ENCODE data around the gene MED17.

The MED17 gene

DNA sequence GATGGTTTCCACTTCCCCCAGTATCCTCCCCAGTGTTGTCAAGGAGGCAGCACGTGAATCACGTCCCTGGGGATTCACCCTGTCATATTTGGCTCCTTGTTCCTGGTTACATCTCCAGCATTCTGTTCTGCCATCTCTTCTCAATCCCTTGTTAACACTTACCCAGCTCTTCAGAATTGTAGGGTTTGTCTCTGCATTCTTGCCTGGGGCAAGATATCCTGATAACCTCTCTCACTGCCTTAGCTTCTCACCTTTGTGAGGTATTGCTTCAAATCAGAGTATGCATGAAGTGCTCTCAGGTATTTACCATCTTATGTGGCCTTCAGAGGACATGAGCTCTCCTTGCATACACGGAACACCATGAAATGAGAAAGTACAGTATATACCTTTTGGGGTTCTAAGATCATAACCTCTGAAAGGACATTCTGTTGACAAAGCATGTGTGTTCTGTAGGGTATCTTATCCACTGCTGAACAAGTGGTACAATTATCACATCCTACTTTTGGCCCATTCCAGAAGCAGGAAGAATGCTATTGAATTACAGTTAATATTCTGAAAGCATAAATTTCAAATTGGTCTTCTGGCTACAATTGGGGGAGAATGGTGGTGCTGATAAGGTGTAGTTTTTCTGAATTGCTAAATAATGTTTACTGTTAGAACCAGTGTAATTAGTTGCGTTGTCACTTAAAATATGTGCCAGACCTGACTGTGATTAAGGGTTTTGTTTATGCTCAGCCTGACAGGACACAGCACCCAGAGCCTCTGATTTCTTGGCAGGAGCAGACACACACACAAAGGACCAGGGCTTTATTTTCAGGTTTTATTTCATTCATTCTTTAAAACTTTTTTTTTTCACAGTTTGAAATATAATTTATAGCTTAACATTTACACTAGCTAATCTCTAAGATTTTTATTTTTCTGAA, 33.6 kb downstream of the MED17 start:
- no peak for DNase-seq (ENCODE audit: low spot score)

DNA sequence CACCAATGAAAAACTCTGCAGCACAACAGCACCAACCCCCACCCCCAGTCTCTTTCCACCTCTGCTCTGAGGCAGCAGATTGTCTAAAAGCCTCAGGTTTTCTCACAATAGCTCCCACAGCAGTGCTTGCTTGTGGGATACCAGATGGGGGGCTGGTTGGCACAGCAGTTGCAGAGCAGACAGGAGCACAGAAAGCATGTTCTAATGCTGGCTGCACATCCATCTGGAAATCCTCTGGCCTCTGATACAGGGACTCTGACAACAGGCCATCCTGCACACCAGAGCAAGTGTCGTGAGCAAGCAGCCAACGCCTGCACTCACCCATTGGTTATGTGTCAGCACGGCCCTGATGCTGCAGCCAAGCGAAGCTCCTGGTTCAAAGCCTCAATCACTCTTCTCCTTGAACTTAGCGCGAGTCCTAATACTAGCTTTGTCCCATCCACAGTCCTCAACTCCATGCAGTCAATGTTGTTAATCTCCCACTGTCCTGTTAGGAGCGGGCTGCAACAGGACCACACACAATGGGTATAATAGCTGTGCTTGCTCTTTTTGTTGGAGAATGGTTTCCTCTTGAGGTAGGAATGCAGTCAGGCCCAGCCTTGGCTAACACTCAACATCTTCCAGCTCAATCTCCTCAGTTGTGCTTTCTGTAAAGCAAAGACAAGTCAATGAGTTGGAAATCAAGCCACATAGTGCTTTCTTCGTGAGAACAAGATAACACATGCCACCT, 36.0 kb downstream of the MED17 start:
- DNase-seq (ENCODE audit: low spot score), result no peak

DNA sequence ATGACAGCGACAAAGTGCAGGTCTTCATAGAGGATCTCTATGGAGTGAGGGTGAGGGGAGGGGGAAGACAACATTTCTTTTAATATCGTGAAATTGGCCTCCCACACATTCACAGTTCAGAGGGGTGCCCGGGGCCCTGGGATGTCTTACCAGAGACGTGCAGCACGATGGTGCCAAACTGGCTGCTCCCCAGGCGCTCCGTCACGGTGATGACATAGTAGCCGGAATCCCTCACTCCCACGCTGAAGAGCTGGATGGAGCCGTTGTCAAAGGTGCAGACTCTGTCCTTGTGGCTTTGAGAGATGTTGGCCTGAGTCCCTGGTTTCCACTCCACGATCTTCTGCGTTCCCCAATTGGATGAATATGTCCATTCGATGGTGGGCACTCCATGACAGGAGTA, 36.8 kb downstream of the MED17 start:
- DNase-seq (ENCODE audit: low spot score), result no peak

DNA sequence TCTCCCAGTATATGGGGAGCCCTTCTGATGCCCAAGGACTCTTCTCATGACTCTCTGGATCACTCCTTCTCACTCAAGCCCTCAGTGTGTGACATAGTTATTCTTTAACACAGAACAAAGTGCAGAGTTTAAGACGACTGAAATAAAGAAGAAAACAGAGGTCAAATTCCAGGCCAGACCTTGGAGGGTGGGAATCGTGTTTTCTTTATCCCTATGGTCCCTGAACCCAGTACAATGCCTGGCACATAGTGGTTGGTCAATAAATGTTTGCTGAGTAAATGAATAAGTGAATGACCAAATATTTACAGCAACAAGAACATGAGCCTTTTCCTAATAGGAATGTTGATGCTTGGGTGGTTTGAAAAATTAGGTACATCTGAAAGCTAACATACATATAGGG, 37.5 kb downstream of the MED17 start:
- no peak for DNase-seq (ENCODE audit: low spot score)

GRCh38 chr11:93822359-93822758, 38.3 kb downstream of the MED17 start:
- DNase-seq (ENCODE audit: low spot score), result no peak

- DNase-seq (ENCODE audit: low spot score), result no peak
These were observed 39.1 kb downstream of the MED17 start for GRCh38 chr11:93823210-93823609.

DNA sequence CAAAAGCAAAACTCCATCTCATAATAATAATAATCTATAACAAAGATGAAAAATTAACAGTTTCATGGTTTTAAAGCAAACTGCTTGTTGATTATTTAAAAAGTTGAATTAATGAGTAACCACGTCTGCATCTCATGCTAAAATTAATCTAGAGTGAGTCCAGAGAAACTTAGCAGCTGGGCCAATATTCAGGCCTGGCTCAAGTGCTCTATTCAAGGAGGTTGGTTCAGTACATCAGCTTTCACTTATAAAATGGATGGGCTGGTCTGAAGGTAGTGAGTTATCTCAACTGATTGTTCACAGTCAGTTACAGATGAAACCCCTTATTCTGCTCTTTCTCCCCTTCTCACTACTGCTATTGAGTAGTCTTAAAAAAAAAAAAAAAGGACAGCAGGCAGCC, 43.3 kb downstream of the MED17 start:
- DNase-seq (ENCODE audit: low spot score), result no peak

- no peak for DNase-seq (ENCODE audit: low spot score)
These were observed 45.5 kb downstream of the MED17 start for GRCh38 chr11:93829598-93829997.

GRCh38 chr11:93831343-93832127, 47.5 kb downstream of the MED17 start:
- DNase-seq (ENCODE audit: low spot score), result no peak

GRCh38 chr11:93832780-93833179, 48.7 kb downstream of the MED17 start:
- DNase-seq (ENCODE audit: low spot score), result no peak

GRCh38 chr11:93838967-93839366, 54.9 kb downstream of the MED17 start:
- DNase-seq (ENCODE audit: low spot score), result no peak

GRCh38 chr11:93840180-93840579, 56.1 kb downstream of the MED17 start:
- no peak for DNase-seq (ENCODE audit: low spot score)

- DNase-seq (ENCODE audit: low spot score), result no peak
These were observed 56.9 kb downstream of the MED17 start for GRCh38 chr11:93840981-93841380.

- no peak for DNase-seq (ENCODE audit: low spot score)
These were observed 57.4 kb downstream of the MED17 start for GRCh38 chr11:93841446-93841845.

GRCh38 chr11:93842034-93842433, 58.0 kb downstream of the MED17 start:
- no peak for DNase-seq (ENCODE audit: low spot score)

DNA sequence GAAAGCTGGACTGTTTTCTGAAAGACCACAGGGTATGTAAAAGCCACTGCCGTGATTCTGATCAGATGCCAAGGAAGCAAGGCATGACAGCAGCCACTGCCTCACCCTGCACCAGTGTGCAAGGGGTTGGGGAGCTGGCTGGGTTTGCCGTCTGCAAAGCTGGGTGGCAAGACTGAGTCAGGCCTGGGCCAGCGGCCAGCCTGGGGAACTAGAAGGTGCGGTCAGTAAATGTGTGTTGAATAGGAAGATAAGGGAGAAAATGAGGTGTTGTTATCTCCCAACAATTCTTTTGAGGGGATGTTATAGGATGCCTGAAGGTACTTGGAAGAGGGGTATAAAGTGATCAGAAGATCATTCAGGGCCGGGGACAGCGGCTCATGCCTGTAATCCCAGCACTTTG, 58.4 kb downstream of the MED17 start:
- DNase-seq (ENCODE audit: low spot score), result no peak

DNA sequence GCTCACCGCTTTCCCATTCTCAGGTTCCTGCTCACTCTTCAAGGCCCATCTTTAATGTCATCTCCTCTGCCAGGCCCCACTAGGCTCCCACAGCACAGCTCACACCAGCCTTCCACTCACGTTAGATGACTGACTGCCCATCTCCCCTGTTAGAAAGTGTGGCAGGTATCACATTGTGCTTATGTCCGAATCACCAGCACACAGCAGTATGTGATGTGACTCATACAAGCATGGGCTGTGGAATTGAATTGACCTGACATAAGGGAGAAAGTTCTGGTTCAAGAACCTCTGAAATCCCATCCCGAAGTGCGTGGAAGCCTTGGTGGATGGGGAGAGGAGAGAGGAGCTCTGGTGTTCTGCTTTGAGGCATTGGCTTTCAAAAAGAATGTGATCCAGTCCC, 59.8 kb downstream of the MED17 start:
- DNase-seq (ENCODE audit: low spot score), result no peak

- no peak for DNase-seq (ENCODE audit: low spot score)
These were observed 60.5 kb downstream of the MED17 start for GRCh38 chr11:93844568-93844967.

DNA sequence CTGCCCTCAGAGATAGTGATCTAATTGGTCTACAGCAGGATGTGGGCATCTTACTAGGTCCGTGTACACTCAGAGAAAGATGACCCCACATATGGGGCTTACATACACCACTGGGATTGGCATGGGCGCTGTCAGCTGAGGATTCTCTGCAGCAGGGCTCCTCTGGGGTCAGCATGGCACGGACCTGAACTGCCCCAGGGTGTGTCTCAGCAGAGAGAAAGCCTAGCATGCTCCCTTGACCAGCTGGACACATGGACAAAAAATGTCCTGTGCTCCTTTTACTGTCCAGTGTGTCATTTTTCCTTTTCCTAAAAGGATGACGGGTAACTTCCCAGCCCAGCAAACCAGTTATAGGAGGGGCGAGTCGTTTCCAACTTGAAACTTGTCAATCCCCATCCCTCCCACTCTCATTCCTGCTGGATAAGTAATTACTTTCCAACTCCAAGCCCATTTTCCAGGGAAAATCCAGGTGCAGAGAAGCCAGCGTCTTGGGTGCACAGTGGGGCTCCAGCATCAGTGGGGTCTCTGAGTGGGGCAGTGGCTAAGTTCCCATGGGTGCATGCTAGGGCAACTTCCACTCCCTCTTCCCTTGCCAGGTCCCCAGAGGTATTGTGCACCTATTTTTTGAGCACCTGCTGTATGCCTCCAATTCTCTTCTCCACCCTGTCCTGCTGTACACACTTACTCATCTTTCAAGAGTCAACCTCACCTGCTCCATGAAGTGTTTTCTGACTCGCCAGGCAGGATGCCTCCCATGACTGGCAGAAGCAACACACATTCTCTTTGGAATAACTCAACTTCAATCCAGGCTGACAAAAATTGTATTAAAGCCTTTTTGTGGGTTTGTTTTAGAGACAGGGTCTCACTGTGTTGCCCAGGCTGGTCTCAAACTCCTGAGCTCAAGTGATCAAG, 61.4 kb downstream of the MED17 start:
- no peak for DNase-seq (ENCODE audit: low spot score)

DNA sequence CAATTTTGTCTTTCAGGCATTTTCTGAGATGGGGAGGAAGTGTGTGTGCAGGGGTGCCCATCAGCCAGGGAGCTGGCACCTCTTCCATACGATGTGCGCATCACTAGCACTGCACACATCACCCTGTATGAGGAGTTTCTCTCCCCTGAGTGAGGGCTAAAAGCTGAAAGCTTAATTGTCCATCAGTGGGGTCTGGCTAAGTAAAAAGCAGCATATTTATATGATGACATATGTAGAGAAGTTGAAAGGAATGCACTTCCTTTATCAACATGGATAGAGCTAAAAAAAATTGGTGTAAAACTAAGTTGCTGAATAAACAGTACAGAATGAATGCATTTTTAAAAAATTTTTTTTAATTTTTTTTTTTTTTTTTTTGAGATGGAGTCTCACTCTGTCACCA, 62.3 kb downstream of the MED17 start:
- DNase-seq (ENCODE audit: low spot score), result no peak

GRCh38 chr11:93849201-93849600, 65.1 kb downstream of the MED17 start:
- DNase-seq (ENCODE audit: low spot score), result no peak
